Activated CD4-positive, alpha-beta T cell treated with anti-CD3 and anti-CD28 coated beads, Interleukin-2, amount 50 U/mL, for 24 hours (primary cell): ENCODE results near the gene RBM19.

ENCODE experiments used
- DNase-seq, 2 donors: peaks; one replicate each; pipeline ENCODE4 v3.0.0-alpha.2; 2020; ENCODE audit warnings: low read depth in 1 of 2, low spot score in 1 of 2

RBM19 gene

DNA sequence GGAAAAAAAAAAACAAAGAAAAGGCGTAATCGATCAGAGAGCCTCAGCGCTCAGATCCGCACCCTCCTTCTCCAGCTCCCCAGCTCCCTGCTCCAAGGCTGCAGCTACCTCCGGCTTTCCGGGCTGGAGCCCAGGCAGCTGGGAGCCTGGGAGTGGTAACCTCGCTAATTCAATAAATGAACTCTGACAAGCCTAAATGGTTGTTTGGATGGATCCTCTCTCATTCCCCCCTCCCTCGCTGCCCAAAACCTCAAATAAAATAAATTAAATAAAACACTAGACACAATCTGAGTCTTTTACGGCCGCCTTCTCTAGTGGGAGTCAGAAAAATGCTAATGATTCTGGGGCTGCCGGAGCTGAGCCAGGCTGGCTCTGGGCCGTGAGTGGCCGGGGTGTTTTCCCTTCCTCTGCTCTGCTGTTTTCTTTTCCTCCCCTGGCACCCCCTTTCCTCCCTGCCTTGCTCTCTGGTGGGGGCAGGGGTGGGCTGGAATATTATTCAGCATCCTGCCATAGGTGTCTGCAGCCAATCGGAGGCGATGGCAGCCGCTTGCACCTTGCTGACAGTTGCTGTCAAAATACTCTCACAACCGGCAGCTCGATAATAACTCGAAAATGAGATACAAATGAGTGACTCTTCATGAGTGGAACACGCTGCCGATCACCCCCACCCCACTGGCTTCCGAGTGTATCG, 76.1 kb downstream of the RBM19 start:
- no peak for DNase-seq

DNA sequence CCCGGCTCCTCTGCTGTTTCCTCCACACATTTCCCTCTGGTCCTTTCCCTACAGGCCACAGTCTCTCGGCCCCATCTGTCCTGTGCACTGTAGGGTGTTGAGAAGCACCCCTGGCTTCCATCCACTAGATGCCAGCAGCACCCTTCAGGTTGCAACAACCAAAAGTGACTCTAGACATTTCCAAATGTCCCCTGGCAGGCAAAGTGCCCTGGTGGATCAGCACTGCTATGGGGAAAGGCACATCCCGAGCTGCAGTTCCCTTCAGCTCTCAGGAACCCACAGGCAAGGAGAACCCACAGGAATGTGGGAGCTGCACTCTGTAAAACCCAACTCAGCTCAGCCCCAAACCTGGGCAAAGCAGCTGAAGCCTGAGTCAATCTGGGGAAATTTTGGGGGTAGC, 77.0 kb downstream of the RBM19 start:
- no peak for DNase-seq

DNA sequence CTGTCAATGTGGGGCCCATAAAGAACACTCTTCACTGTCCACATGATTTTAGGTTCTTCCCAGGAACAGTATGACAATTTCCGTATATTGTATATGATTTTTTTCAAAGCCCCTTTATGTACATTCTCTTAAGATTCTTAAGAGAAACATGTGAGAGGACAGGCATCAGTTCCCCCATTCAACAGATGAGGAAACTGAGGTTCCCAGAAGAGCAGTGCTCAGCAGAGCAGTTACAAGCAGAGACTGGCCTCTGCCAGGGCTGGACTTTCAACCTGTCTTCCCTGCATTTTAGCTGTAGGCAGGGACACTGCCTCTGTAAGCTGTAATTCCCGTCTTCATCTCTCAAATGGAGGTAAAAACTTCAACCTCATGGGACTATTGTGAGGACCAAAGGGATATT, 77.7 kb downstream of the RBM19 start:
- DNase-seq: no peak

DNA sequence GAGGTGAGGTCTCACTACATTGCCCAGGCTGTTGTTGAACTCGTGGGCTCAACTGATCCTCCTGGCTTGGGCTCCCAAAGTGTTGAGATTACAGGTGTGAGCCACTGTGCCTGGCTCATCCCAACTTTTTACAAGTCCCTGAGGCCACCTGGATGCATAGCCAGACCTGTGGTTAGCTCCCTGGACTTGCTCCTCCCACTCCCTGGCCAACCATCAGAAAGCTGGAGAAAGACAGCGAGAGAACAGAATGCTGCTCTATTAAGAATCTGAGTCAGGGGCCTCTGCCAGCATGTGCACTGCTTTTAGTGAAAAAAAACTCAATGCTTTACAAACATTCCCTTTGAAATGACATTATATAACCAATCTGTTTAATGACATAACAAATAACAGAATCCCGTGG, 78.2 kb downstream of the RBM19 start:
- no peak for DNase-seq

DNA sequence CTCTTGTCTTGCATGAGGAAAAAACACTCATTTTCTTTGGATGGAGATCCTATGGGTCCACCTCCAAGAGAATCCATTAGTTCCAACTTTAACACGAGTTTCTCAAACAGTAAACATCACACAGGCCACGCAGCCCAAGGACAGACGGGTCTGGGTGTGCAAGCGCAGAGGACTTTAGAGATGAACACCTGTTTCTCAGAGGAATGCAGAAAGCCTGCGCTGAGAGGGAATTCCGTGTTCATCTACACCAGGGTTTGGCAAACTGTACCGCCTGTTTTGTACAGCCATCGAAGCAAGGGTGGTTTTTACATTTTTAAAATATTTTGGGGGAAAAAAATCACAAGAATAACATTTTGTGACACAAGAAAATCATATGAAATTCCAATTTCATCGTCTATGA, 79.4 kb downstream of the RBM19 start:
- no peak for DNase-seq

DNA sequence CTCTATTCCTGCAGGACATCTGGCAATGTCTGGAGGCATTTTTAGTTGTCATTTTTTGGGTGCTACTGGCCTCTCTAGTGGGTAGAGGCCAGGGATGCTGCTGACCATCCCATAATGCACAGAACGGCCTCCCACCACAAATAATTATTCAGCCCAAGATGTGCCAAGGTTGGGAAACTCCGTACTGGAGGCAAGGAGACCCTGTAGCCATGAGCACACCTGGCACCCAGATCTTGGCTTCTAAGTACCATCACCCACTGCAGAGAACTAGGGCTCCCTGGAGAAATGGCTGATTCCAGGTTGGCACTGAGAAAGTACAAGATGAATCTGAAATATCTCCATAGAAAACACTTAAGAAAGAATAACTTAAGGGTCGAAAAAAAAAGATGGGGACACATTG, 81.7 kb downstream of the RBM19 start:
- no peak for DNase-seq

DNA sequence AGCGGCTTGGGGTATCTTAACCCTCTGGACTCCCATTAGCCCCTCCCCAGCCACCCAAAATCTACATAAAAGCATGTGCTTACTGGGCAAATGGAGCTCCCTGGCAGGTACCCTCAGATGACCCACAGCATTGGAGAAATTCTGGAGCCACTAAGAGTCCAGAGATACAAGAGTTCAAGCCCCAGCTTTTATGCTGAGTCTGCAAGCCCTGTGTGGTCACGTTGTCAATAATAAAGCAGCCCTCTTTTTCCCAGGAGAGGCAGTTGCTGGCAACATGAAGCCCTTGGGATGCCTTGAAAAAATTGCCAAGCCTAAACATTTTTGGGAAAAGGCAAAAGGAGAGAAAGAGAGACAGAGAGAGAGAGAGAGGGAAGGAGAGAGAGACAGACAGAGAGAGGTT, 83.4 kb downstream of the RBM19 start:
- DNase-seq: no peak

DNA sequence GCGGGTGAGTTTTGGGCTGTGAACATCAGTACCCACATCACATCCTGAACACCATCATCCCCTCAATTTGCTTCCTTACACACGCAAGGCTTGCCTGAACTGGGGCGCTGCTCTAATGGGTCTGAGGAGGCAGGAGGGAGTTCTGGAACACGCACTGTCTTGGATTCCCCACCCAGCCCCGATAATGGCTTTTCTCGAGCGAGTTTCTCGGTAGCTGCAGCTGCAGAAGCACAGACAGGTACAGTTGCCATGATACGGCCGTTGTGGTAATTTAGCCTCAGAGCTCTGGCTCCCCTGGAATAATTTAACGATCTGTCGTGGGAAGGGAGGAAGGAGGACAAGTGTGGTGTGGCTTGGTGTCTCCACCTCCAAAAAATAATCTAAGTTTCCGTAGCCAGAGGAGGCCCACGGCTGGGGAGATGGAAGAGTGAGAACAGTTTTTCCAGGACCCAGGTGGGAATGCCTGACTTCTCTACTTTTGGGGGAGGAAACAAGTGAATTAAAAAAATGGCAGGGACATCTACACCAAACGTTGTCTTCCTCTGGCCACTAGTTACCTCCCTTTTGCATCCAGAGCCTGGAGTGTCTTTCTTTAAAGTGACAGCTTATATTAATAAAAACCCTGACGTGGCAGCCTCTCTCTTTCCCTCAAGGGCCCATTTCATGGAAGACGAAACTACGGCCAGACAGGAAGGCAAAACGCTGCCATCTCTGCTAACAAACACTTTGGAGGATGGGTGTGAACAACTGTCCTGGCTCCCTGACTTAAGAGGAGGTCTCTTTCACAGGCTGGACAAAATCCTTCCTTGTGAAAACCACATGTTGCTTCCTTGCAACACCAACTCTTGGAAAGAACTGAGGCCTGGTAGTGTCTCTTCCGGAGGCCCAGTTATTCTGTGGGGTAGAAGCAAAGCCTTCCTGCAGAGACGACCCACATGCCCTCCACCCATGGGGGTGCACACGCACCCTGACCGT, 84.8 kb downstream of the RBM19 start:
- DNase-seq: no peak

DNA sequence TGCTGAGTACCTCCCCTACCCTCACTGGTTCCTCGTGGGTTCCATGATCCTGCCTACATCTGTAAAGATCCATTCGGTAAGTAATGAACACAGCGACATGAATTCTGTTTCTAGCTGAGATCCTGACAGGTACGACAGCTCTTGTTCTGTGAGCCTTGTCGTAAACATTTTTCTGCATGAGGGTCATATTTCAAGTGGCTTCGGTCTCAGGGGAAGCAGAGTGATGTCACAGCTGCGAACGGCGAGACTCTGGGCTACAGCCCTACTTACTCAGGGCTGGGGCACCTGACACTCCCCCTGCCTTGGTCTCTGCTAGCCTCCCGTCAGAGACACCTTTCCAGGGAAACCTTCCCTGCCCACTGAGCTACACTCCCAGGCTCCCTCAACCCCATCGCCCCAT, 85.8 kb downstream of the RBM19 start:
- DNase-seq: no peak

DNA sequence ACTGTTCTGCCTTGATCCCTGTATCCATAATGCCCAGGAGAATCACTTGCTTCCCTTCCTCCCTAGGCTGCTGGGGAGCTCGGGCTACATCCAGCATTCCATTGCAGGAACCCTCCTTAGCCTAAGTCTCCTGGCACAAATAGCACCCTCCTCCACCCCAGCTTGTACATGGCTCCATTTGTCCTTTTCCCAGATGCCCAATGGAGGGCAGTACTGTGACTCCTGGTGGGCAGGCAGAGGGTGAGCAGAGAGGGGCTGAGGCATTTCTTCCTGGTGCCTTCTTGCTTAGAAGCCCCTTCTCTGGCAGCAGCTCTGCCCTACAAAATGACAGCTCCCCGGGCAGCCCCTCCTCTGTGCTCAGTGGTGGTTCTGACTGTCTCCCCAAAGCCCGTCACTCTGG, 86.5 kb downstream of the RBM19 start:
- no peak for DNase-seq

DNA sequence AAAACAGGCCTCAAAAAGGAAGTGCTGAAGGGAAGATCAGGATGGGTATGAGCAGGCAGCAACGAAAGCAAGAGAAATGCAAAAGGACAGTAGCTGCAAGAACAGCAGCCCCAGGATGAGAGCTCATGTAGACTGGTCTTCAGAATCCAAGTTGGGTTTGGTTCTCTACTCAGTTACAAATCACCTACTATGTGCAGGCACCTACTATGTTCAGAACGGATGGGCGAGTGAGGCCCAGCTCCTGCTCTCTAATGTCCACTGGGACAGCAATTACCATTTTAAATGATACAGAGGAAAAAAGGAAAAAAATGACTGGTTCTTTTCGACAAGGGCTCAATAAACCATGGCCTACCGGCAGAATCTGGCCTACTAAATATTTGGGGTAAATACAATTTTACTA, 88.5 kb downstream of the RBM19 start:
- DNase-seq: no peak

DNA sequence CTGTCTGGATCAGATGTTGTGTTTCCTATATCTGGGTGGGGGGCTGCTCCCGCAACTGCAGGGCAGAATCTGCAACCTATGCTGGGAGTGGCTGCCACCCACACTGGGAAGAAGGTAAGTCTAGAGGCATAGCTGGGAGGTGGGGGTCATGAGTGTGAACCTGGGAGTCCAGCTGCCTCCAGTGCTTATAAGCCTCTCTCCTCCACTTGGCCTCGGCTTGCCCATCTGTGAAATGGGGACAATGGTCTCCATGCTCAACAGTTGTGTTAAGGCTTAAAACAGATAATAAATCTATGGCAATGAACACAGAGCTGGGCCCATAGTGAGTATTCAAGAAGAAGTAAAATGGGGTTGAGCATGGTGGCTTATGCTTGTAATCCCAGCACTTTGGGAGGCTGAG, 90.0 kb downstream of the RBM19 start:
- DNase-seq: no peak

DNA sequence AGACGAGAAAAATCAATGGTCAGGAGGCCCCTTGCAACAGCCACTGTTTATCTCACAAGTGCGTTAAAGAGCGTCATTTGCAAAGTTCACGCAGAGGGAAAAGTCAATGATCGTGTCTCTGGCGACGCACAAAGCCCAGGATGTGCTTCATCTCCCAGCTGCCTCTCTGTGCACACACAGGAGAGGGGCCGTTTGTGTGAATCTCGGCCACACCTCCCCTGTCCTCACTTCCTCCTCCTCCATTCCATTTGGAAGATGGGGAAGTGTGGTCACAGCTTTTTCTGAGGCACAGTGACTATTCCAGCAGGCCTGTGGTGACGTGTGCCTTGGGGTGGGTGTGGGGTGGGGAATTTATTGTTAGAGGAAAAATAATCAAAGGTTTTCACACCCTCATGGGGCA, 90.4 kb downstream of the RBM19 start:
- DNase-seq: no peak

DNA sequence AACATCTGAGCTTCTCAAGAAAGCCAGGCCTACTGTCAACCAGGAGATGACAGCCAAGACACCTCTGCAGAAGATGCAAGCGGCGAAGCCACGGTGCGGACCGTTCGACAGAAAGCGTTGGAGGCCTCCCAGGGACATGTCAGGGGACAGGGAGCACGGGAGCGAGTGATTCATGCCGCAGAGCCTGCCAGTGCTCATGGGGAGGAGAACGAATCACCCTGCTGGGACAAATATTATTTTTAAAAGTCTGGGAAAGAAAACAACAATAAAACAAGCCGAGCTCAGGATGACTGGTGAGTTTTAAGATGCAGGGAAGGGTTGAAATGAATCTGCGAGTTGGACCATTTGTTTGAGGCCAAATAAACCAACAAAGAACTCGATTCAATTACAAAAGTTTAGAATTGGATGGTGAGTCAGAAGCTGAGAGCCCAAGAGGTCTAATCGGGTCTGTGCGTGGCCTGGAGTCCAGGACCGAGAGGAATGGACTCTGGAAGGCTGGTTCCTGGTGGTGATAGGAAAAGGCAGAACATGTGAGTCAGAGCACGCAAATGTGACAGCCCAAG, 91.0 kb downstream of the RBM19 start:
- DNase-seq: no peak

DNA sequence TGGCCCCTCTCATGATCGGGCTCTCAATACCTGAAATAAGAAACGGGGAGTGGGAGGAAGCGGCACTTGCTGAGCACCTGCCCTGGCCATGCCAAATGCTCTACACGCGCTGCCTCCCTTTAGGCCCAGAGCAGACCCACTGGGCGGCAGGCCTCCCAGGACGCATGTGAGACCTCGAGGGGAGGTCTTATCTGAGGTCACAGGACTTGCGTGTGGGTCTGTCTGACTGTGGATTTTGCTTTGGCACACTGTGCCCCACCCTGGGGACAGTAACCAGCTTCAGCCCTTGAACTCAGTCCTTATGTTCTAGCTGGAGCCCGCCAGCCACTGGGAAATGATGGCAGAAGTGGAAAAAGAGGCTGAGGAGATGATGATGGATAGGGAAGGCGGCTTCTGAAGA, 91.8 kb downstream of the RBM19 start:
- DNase-seq: no peak

DNA sequence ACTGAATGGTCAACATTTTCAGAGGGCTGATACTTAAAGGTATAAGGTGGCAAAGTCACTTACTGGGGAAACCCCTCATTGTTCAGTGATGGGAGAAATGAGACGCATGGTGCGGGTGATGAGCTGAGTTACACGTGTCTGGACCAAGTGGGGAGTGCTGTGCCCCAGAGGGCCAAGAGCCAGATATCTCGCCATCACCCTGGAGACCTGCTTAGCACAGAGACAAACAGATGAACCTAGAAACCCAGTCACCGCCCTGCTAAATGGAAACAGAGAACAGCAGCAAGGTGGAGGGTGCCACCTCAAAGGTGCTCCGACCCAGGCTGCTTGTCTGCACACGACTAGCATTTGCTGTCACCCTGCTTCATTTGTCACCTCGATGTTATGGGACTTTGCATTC, 92.4 kb downstream of the RBM19 start:
- DNase-seq: no peak

DNA sequence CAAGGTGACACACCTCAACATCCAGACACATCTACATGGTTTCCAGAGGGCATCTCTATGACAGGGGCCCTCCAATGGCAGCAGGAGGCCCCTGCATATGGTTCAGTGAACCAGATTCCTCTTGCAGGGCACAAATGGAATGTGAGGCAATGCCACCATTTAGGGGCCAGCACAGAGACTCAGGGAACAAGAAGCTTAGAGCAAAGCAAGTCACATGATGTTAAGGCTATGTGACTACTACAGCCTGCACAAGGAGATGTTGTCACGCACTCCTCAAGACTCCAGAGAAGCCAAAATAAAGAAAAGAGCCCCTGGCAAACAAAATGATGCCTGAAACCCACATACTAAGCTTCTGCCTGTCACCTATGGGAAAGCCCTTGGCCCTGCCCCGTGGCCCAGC, 95.2 kb downstream of the RBM19 start:
- DNase-seq: no peak

DNA sequence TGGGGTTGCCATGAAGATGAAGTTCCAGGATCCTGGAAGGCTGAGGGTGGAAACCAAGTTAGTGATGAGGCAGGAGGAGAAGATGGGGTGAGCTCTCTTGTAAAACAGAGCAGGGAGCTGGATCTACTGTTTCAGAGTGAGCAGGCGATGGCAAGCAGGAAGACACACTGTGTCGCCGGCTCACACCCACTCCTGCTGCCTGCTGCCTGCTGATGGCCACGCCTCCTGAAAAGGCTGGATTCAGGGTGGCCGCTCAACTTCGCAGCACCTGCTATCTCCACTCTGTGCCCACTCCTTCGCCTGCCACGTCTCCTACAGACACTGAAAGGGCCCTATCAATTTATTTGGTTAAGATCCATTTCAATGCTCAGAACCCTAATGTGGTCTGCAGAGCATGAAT, 96.1 kb downstream of the RBM19 start:
- DNase-seq: no peak

DNA sequence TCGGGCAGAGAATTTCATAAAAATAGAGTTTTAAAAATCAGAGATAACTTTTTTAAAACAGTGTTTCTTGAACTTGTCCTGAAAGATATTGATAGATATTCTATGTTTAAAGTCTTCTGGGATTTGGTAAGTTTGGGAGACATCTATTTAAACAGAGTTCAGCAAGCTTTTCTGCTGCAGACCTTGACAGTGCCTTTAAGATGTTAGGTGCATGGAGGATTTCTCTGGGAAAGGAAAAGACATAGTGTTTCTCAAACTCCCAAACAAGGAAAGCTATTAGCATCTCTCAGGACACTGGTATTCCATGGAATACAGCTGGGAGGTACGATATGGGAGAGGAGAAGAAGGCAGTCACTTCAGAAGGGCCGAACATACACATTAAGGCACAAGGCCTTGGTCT, 97.8 kb downstream of the RBM19 start:
- no peak for DNase-seq

DNA sequence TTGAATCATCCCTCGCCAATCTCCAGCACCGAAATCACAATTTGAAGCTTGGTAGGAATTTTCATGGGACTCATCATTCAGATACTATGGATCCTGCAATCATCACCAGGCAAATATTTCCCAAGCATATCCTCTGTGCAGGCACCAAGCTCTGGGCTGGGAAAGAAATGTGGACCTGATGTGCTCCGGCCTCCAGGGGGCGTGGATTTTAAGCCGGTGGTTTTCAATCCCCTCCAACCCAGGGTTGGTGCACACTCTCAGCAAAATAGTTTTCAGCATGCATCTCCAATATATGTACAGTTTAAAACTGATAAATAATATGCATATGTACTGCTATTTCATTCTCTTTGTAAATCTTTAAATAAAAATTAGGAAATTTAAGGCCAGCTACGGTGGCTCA, 98.9 kb downstream of the RBM19 start:
- DNase-seq: no peak

DNA sequence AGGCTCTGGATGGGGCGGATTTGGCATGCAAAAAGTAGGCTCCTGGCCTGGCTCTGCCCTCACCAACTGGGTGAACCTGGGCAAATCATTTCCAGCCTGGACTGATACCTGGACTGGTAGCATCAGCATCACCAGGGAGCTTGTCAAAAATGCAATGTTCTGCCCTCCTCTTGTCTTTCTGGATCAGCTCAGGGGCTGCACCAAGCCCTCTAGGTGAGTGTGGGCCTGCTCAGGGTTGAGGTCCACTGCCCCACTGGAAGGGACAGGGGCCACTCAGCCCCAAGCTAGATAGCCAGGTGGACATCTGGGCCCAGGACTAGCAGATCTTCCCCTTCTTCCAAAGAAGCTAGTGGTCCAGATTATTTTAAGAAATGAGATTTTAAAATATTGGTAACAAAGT, 99.6 kb downstream of the RBM19 start:
- DNase-seq: no peak

DNA sequence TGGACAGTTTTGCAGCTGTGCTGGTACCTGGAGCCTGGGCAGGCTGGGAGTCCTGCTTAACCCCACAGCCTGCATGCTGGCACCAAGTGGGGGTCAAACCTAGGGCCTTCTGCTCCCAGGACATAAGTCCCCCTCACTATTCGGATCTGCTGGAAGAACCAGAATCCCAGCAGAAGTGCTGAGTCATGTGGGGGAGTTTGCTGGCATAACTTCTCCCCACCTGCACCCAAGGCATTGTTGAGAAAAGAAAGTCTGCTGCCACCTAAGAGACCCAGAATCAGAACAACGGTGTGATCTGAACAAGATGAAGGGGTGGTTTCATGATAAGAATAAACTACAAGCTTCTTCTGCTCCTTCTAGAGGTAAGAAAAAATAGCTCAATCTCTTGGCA, 102.7 kb downstream of the RBM19 start:
- no peak for DNase-seq
